ENCODE results near the gene UBD. TPM values are rescaled to one million over a fixed set of nuclear protein-coding genes. Genes with fewer than 3 reads are reported as not detected.

Gene UBD
- total RNA-seq, 4 donors from 2014 or later: 0.36 TPM; not detected in 3

DNA sequence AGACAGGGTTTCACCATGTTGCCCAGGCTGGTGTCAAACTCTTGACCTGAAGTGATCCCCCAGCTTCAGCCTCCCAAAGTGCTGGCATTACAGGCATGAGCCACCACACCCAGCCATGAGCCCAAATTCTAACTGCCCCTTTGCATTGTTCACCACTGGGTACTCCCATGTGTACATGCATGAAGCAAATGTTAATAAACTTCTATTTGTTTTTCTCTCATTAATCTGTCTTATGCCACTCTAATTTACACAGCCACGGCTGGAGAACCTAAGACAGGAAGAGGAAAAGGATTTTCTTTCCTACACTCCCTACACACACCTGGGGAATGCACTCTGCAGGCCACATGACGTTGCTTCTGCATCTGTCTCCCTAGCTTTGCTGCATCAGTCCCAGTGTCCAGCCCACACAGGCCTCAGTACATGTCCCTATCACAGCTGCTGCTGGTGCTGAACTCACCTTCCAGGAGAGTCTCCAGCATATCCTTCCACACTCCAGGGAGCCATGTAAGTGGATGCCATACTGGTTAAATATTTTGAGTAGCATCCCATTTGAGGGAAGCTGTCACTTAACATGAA lies 38.7 kb upstream of the UBD start:
- WGBS, 2 donors: 65 to 66% methylated on average over 2 of the region's 2 CpGs
- intact Hi-C loops (cut with DNase I; ENCODE audit: low total_unique reads): no loop called here
- no peak for TF ChIP-seq POLR2A (IDR thresholded peaks at IDR 0.05)
- TF ChIP-seq, protein P1, sequence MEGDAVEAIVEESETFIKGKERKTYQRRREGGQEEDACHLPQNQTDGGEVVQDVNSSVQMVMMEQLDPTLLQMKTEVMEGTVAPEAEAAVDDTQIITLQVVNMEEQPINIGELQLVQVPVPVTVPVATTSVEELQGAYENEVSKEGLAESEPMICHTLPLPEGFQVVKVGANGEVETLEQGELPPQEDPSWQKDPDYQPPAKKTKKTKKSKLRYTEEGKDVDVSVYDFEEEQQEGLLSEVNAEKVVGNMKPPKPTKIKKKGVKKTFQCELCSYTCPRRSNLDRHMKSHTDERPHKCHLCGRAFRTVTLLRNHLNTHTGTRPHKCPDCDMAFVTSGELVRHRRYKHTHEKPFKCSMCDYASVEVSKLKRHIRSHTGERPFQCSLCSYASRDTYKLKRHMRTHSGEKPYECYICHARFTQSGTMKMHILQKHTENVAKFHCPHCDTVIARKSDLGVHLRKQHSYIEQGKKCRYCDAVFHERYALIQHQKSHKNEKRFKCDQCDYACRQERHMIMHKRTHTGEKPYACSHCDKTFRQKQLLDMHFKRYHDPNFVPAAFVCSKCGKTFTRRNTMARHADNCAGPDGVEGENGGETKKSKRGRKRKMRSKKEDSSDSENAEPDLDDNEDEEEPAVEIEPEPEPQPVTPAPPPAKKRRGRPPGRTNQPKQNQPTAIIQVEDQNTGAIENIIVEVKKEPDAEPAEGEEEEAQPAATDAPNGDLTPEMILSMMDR (IDR thresholded peaks at IDR 0.05): no peak
- DNase-seq (ENCODE audit: low spot score in 2 of 2): no peak
- H3K4me3 ChIP-seq (ENCODE audit: low read depth, poor library complexity, severe bottlenecking): no peak overlapping the region

DNA sequence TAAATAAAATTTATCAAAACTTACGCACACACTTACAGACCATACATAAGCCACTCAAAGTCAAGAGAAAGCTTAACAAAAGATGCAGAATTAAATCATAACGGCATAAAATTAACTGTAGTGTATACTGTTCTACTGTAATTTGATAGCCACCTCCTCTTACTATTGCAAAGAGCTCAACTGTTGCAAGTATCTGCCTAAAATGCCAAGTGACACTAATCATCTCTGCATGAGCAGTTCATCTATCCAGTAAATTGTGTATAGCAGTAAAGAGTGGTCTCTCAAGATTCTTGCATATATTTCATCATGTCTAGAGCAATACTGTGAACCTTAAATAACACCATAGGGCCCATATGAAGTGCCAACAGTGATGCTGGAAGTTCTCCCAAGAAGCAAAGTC lies 37.7 kb upstream of the UBD start:
- intact Hi-C loops (cut with DNase I; ENCODE audit: low total_unique reads): no loop called here
- no peak for DNase-seq (ENCODE audit: low spot score in 2 of 2)
- H3K4me3 ChIP-seq (ENCODE audit: low read depth, poor library complexity, severe bottlenecking): no peak overlapping the region
- WGBS, 2 donors: 77 to 81% methylated on average over 2 of the region's 2 CpGs
- TF ChIP-seq, protein P1 (IDR thresholded peaks at IDR 0.05): no peak
- no peak for TF ChIP-seq POLR2A (IDR thresholded peaks at IDR 0.05)

DNA sequence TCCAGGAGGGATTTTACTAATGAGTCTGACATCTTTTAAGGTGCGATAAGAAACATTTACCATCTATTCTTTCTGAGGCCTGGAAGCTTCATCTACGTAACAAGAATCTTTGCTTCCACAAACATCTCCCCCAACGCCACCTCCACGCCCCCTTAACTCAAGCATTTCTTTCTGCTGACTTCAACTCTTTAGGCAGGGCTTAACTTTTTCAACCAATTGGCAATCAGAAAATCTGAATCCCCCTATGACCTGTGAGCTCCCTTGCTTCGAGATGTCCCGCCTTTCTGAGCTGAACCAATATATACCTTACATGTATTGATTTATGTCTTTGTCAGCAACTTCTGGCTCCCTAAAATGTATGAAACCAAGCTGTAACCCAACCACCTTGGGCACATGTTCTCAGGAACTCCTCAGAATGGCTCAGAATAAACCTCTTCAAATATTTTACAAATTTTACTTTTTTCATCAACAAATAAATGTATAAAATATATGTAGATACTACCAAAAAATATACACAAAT lies 36.9 kb upstream of the UBD start:
- intact Hi-C loops (cut with DNase I; ENCODE audit: low total_unique reads): no loop called here
- no peak overlapping the region for H3K4me3 ChIP-seq (ENCODE audit: low read depth, poor library complexity, severe bottlenecking)
- no peak for DNase-seq (ENCODE audit: low spot score in 2 of 2)
- 84 to 86% methylated on average over 6 of the region's 6 CpGs for WGBS, 2 donors
- no peak for TF ChIP-seq POLR2A (IDR thresholded peaks at IDR 0.05)
- TF ChIP-seq, protein P1 (IDR thresholded peaks at IDR 0.05): no peak

DNA sequence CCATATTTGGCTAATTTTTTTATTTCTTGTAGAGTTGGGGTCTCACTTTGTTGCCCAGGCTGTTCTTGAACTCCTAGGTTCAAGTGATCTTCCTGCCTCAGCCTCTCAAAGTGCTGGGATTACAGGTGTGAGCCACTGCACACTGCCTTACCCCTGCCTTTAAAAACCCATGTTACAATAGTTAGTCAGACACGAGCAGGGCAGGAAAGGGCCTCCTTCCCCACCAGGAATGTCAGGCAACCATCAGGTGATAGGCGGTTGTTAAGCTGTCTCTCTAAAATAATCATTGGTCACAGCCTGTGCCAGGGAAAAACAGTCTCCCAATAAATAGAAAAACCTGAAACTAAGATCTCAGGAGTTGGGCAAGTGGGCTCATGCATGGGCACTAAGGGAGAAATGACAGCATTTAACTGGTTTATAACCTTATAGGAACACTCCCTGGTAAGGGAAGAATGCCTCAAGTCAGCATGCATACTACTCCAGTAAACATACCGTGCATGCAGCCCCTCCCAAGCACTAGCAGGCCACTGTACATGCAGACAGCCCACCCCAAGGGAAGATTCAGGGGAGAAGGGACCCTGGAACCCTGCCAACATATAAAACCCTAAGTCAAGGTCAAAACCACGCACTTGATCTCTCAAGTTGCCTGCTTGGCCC lies 33.8 kb upstream of the UBD start:
- 21 to 31% methylated on average over 4 of the region's 4 CpGs for WGBS, 2 donors
- TF ChIP-seq, protein P1 (IDR thresholded peaks at IDR 0.05): no peak
- TF ChIP-seq POLR2A (IDR thresholded peaks at IDR 0.05): no peak
- no peak overlapping the region for H3K4me3 ChIP-seq (ENCODE audit: low read depth, poor library complexity, severe bottlenecking)
- intact Hi-C loops (cut with DNase I; ENCODE audit: low total_unique reads): no loop called here
- no peak for DNase-seq (ENCODE audit: low spot score in 2 of 2)

DNA sequence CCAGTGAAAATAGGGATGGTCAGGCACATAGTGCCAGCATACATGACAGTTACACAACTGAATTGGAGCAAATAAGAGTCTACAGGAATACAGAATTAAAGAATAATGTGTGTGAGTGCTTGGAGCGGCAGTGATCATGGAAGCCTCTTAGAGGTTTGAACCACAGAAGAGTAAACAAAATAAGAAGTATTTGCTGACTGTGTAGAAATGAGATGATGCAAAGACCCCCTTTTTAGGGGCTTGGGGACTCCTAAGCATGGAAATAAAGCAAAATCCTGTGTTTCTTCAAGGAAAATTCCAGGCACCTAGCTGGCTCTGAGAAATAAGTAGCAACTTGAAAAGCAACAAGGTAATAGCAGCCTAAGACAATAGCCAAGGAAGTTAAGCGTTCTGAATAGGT lies 32.1 kb upstream of the UBD start:
- no peak for TF ChIP-seq POLR2A (IDR thresholded peaks at IDR 0.05)
- TF ChIP-seq, protein P1 (IDR thresholded peaks at IDR 0.05): no peak
- no peak overlapping the region for H3K4me3 ChIP-seq (ENCODE audit: low read depth, poor library complexity, severe bottlenecking)
- intact Hi-C loops (cut with DNase I; ENCODE audit: low total_unique reads): no loop called here
- DNase-seq (ENCODE audit: low spot score in 2 of 2): no peak
- WGBS, 2 donors: 79 to 87% methylated on average over 2 of the region's 2 CpGs

Data from lower leg skin (tissue), 4 donors.